DMS 273 (cell line): ENCODE measurements around the gene BMF.

Experiments used
- DNase-seq: peaks from one replicate; lab custom pipeline; 2025; ENCODE audit not compliant: unreplicated experiment; lab: John Stamatoyannopoulos, UW

Gene BMF

GRCh38 chr15:40069178-40070165 is 39.2 kb downstream of the BMF start:
- peak; percentile 97 for DNase-seq

GRCh38 chr15:40067921-40068624 is 40.6 kb downstream of the BMF start:
- DNase-seq = no peak

- no peak for DNase-seq
These were observed 42.1 kb downstream of the BMF start for GRCh38 chr15:40066589-40066988.

GRCh38 chr15:40065166-40065565 is 43.5 kb downstream of the BMF start:
- no peak for DNase-seq

- no peak for DNase-seq
These were observed 44.3 kb downstream of the BMF start for GRCh38 chr15:40064231-40064894.

- peak; percentile 49 for DNase-seq
These were observed 45.1 kb downstream of the BMF start for GRCh38 chr15:40063563-40064011.

GRCh38 chr15:40062816-40063562 is 45.7 kb downstream of the BMF start:
- DNase-seq = no peak

- DNase-seq = no peak
These were observed 47.3 kb downstream of the BMF start for GRCh38 chr15:40061212-40061901.

- DNase-seq = no peak
These were observed 48.3 kb downstream of the BMF start for GRCh38 chr15:40060236-40060961.

GRCh38 chr15:40059821-40060220 is 48.9 kb downstream of the BMF start:
- no peak for DNase-seq

- no peak for DNase-seq
These were observed 50.1 kb downstream of the BMF start for GRCh38 chr15:40058476-40059140.

- no peak for DNase-seq
These were observed 52.9 kb downstream of the BMF start for GRCh38 chr15:40055576-40056293.

- DNase-seq = no peak
These were observed 53.7 kb downstream of the BMF start for GRCh38 chr15:40054855-40055575.

- no peak for DNase-seq
These were observed 54.1 kb downstream of the BMF start for GRCh38 chr15:40054605-40054854.

GRCh38 chr15:40053831-40054604 is 54.7 kb downstream of the BMF start:
- no peak for DNase-seq

GRCh38 chr15:40053079-40053830 is 55.4 kb downstream of the BMF start:
- DNase-seq = no peak
